GM19043 (cell line): ENCODE measurements around the gene AVPR2.

Experiments
- ATAC-seq: cut with Tn5 transposase; IDR thresholded peaks from one replicate; pipeline ENCODE4 v1.9.1; 2021; ENCODE audit warnings: low read depth; ENCODE audit not compliant: unreplicated experiment

Gene AVPR2

GRCh38 chrX:153929576-153929975 is 25.1 kb downstream of the AVPR2 start:
- ATAC-seq, result no peak

- ATAC-seq, result no peak
Measured at GRCh38 chrX:153930011-153930910, 25.8 kb downstream of the AVPR2 start.

- no peak for ATAC-seq
Measured at GRCh38 chrX:153931151-153931550, 26.7 kb downstream of the AVPR2 start.

- ATAC-seq, result no peak
Measured at GRCh38 chrX:153931748-153932147, 27.3 kb downstream of the AVPR2 start.

DNA sequence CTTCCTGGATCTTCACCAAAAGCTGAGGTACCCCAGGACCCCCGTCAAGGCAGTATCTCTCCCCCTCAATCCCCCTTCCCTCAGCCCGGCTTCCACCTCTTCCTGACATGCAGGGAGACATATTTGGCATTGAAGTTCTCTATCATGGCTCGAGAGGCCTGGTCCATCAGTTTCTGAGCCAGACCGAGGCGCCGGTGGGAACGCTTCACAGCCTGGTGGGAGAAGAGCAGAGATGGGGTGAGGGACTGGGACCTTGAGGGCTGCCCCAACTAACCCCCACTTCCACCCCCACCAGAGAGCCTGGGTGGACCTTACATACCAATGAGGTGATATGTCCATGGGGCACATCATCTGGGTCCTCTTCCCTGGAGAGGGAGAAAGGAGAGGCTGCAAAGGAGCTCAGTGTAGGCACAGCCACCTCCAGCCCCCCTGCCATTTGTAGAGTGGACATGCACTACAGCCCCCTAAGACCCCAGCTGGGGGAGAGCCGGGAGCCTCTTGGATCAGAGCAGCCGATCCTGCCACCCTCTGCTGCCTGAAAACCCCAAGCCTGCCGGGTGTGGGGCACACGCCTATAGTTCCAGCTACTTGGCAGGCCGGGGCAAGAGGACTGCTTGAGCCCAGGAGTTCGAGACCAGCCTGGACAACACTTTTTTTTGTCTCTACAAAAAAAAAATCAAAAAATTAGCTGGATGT is 27.9 kb downstream of the AVPR2 start:
- ATAC-seq, result no peak

DNA sequence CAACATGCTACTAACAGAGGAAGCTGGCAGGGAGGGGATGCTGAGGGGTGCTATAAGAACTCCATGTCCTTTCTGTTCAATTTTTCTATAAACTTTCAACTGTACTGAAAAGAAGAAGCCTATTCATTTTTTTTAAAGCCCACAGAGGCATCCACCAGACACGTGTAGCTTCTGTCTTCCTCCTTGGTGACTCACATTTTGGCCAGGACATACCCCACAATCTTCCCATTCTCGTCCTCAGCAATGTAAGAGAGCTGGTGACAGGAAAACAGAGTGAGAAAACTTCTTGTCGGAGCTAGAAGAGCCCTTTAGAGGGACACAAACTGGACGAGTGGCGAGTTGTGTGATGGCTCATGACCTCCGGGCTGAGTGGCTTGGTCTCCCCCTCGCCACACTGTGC is 29.3 kb downstream of the AVPR2 start:
- no peak for ATAC-seq

DNA sequence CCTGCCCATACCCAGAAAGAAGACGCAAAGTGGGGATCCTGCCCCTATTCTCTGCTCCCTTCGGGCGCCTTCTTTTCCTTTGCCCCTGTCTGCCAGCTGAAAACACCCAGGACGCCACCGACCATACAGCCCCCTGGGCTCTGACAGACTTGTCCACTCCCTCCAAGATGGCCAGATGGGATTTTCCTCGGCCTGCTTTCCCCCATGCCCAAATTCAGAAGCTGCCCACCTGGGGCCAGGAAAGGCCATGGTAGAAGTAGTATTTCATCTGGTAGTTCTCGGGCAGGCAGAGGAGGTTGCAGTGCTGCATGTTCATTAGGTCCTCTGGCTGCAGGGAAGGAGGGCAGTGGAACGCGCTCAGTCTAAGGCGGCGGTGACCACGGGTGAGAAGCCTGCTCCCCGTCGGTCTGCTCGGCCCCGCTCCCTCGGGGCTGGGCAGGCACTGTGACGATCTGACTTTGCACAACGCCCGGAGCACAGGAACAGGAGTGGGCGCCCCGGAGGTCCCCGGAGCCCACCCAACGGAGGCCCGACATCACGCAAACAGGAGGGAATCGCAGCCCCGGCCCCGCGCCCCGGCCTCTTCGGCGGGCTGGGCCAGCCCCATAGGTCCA is 29.8 kb downstream of the AVPR2 start:
- no peak for ATAC-seq

DNA sequence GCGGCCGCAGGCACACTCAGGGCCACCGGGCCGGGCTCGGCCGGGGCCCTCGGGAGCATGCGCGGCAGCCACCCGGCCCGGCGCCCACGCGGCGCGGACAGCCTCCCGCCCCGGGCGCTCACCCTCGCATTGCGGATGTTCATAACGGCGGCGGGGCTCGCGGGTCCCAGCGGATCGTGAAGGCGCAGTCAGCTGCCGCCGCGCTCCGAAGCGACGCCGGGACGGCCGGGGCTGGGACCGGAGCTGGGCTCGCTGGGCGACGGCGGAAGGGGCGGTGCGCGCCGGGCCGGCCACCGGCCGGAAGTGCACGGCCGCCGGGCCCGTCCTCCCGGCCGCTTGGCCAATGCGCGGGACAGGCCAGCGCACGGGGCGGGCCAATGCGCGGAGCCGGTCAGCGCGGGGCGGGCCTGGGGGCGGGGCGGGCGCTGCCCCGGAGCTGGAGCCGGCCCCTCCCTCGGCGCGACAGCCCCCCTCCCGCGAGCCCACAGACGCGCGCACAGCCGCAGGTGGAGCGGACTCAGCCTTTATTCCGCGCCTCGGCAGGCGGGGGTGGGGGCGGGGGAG is 30.4 kb downstream of the AVPR2 start, which contains the start of gene NAA10:
Gene NAA10, minus strand, starts transcription at position 276 of the 564 bp plus-strand sequence. Its CDS starts 133 bp downstream, at position 143.
- peak; percentile 76 for ATAC-seq

DNA sequence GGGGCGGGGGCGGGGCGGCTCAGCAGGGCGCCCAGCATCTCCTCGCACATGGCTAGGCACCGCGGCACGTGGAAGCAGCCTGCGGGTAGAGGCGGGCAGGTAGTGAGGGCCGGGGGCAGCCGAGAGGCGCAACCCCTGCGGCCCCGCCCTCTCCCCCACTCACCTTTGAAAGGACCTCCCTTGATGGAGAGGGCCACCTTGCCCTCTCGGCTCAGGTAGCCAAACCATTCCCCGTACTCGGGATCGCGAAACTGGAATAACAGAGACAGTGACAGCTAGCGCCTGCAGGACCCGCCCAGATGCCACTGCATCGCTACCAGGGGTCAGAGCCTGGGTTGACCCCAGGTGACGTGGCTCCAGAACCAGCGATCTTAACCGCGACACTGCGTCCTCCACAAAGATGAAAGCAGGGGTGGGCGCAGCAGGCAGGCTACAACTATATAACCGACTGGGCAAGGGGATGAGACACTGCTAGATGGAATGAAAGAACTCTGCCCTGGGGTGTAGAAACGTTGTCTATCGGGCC is 30.9 kb downstream of the AVPR2 start:
- peak; percentile 20 for ATAC-seq

DNA sequence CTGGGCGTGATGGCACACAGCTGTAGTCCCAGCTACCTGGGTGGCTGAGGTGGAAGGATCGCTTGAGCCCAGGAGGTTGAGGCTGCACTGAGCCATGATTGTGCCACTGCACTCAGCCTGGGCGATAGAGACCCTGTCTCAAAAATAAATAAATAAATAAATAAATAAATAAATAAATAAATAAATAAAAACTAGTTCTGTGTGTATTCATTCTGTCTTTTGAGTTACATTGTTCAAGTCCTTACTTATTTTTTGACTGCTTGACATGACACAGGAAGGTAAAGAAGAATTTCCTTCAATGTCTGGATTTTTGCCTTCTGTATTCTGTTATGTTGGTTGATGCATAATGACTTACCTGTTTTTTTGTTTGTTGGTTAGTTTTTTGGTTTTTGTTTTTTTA is 32.6 kb downstream of the AVPR2 start:
- no peak for ATAC-seq

GRCh38 chrX:153938226-153938786 is 33.8 kb downstream of the AVPR2 start:
- ATAC-seq, result no peak

DNA sequence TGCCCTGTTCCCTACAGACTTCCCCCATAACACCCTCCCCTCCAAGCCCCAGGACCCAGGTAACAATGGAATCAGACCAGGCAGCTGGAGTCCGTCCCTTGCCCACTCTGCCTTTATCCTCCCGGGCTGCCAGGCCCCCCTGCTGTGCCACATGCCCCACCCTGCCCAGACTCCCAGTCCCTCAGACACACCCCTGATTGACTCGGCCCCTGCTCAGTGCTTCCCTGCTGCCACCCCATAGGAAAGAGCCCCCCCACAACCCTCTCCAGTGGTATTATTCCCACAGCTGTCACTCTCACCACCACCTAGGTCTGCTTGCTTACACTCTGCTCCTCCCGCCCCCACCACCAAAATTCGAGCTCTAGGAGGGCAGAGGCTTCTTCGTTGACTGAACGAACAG is 35.1 kb downstream of the AVPR2 start:
- ATAC-seq, result no peak

DNA sequence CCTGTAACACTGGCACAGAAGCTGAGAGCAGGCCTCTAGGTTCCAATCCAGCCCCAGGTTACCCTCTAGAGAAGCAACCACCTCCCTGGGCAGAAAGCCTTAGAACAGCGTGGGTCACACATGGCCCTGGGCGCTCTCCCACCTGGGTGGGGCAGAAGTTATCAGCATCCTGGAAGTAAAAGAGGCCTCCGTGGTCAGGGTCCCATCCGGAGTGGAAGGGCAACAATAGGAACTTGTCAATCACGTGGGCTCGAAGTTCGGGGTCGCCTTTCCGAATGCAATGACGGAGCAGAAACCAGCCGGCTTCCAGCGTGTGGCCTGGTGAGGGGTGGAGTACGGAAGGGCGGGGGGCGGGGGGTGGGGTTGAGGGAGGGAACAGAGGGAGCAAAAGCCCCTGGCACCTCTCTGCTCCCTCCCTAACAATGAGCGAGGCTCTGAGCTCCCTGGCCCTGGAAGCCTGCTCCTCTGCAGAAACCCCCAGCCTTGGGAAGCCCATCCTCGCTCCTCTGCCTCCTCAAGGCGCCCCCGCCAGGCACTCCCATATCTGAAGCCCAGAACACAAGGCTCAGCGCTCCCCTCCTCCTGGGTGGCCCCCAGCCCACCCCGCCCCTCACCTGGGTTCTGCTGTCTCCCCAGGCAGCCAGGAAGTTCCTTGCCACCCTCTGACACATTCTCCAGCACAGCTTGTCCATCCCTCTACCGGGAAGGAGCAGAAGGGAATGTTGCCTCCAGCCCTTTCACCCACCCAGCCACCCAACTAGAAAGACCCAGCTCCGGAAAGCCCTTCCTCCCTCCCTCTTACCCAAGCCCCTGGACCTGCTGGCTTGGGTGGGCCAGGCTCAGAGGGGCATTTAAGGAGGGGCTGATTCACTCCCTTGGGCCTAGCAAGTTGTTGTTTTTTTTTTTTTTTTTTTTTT is 37.1 kb downstream of the AVPR2 start:
- no peak for ATAC-seq

DNA sequence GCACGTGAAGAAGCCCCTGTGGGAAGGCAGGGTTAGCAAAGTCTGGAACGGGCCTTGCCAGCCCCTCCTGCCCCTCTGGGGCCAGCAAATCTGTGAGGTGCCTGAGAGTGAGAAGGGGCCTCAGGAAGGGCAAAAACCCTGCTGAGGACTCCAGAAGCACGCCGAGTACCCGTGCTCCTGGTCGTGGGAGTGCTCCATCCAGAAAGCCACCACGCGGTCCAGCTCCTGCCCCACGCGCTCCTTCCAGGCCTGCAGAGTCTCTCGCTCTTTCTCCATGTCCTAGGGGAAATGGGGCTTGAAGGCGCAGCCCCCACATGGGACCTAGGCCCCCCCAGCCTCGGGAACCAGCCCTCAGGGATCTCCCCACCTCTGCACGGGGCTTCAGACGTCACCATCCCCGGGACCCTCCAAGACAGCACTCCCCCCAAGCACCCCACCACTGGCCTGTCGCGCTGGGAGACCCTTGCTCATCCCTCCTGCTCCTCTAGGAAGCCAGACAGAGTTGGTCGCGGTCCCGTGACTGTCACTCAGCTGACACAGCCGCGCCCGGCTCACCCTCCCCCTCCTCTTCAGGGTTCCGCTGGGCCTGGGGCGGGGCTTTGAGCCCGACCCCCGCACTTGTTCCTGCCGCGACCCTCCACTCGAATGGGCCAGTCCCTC is 39.8 kb downstream of the AVPR2 start, which contains the start of gene RENBP:
Gene RENBP, minus strand, starts transcription at position 504 of the 660 bp plus-strand sequence. Its CDS starts 33 bp downstream, at position 471.
- ATAC-seq, result no peak

DNA sequence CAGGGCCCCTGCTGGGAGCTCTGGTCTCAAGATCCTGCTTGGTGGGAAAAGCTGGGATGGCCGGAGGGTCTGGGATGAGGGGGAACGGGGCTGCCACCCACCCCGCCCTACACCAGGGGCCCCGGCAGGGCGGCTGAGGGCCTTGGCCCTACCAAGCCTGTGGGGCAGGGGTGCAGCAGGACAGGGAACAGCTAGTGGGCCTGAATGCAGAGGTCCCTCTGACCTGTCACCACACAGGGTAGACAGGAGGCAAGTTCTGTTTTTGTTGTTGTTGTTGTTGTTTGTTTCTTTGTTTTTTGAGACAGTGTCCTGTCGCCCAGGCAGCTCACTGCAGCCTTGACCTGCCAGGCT is 40.3 kb downstream of the AVPR2 start:
- ATAC-seq, result no peak

GRCh38 chrX:153945956-153946943 is 41.8 kb downstream of the AVPR2 start:
- no peak for ATAC-seq

DNA sequence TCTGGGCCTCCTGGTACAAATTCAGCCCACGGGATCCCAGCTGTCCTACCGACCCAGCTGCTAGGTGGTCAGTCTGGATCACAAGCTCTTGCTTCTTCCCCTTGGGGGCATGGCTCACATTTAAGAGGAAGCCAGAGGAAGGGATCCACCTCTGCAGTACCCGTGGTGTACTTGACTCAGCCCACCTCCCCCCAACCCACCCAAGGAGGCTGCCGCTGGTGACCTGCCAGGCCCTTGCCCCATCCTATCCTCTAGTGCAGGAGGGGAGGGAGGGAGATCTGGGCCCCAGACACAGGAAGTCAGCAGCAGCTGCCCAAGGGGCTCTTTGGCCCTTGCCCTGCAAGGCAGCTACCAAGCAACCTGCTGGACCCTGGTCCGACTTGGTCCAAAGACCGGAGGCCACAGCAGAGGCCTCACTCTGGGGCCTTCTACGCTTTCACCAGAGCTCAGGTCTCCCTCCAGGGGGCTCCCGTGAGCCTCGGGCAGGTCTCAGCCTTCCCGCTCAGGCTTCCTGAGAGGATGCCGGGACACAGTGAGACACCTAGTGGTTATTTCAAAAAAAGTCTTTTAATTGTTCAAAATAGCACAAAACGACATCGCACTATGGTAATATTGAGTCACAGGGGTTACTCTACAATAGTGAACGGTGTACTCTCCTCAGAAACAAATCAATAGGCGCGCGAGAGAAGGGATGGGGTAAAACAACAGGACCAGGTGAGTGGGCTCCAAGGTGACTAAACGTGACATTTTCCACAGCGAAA is 42.7 kb downstream of the AVPR2 start:
- ATAC-seq, result peak; percentile 70
